Upper lobe of left lung (tissue), 4 donors: ENCODE results near the gene BIRC7.

Experiments
- EP300 ChIP-seq, 4 donors: sonication (generic); formaldehyde crosslinking; IDR thresholded peaks; one replicate each; pipeline ENCODE4 v1.5.1; 2017; ENCODE audit warnings: antibody characterized with exemption in 4 of 4, control low read depth in 2 of 4
- POLR2AphosphoS5 ChIP-seq, 2 donors: sonication (generic); formaldehyde crosslinking; IDR thresholded peaks; one replicate each; pipeline ENCODE4 v1.5.1; 2017; ENCODE audit warnings: antibody characterized with exemption in 2 of 2

GRCh38 chr20:63248835-63249591 is 13.3 kb downstream of the BIRC7 start:
- TF ChIP-seq POLR2AphosphoS5 (IDR thresholded peaks at IDR 0.05) (no peak), EP300 (IDR thresholded peaks at IDR 0.05) (no peak)
